Type B pancreatic cell (in vitro differentiated cells): Measurements from ENCODE around the gene CDK17. TPM values are rescaled to one million over a fixed set of nuclear protein-coding genes. Genes with fewer than 3 reads are reported as not detected.
"Not testable (repeated sequence)": the region's sequence is repeated elsewhere in the genome, so short reads cannot be mapped to it uniquely, and the experiment has no call there.

ENCODE experiments used
- DNase-seq: peaks from one replicate; pipeline ENCODE4 v3.0.0; 2021; ENCODE audit warnings: mixed read lengths; ENCODE audit not compliant: unreplicated experiment; ENCODE audit errors: extremely low spot score
- H3K27ac Mint-ChIP-seq: 2 replicates; pipeline ENCODE4 v1.8.0; 2021; ENCODE audit warnings: mild to moderate bottlenecking, mixed read lengths
- H3K27me3 Mint-ChIP-seq: 2 replicates; pipeline ENCODE4 v1.8.0; 2021; ENCODE audit warnings: mixed read lengths
- H3K36me3 Mint-ChIP-seq: 2 replicates; pipeline ENCODE4 v1.8.0; 2021; ENCODE audit warnings: mixed read lengths
- H3K4me1 Mint-ChIP-seq: one replicate; pipeline ENCODE4 v1.8.0; 2021; ENCODE audit warnings: mixed read lengths; ENCODE audit not compliant: unreplicated experiment
- H3K4me3 Mint-ChIP-seq: 2 replicates; pipeline ENCODE4 v1.8.0; 2021; ENCODE audit warnings: mild to moderate bottlenecking, mixed read lengths
- H3K9me3 Mint-ChIP-seq: 2 replicates; pipeline ENCODE4 v1.8.0; 2021; ENCODE audit warnings: mixed read lengths
- total RNA-seq: library from RNA; stranded (reverse); gene quantifications from 2 replicates; pipeline ENCODE4 v1.2.1, GENCODE V29; 2021; ENCODE audit warnings: low replicate concordance
- TF ChIP-seq, protein P1 (sequence below): fragments of 200-600 bp; sonication (generic); conservative IDR thresholded peaks from 2 replicates; pipeline ENCODE4 v1.5.0; 2021; ENCODE audit warnings: antibody characterized with exemption, mild to moderate bottlenecking

Gene CDK17
- total RNA-seq, 1 donor from 2014 or later: 25.2 TPM

DNA sequence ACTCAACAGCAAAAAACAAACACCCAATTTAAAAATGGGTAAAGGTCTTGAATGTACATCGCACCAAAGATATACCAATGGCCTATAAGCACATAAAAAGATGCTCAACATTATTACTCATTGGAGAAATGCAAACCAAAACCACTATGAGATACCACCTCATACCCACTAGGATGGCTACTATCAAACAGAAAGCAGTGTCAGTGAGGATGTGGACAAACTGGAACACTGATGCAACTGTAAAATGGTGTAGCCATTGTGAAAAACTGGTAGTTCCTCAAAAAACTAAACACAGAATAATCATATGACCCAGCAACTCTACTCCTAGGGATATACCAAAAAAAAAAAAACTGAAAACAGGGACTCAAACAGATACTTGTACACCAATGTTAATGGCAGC, 49.3 kb downstream of the CDK17 start:
- H3K27me3 Mint-ChIP-seq: no peaks in the 10 kb centered on the region
- H3K9me3 Mint-ChIP-seq: peaks cover 4% of the 10 kb centered on the region
- no peak for DNase-seq
- TF ChIP-seq, protein P1, sequence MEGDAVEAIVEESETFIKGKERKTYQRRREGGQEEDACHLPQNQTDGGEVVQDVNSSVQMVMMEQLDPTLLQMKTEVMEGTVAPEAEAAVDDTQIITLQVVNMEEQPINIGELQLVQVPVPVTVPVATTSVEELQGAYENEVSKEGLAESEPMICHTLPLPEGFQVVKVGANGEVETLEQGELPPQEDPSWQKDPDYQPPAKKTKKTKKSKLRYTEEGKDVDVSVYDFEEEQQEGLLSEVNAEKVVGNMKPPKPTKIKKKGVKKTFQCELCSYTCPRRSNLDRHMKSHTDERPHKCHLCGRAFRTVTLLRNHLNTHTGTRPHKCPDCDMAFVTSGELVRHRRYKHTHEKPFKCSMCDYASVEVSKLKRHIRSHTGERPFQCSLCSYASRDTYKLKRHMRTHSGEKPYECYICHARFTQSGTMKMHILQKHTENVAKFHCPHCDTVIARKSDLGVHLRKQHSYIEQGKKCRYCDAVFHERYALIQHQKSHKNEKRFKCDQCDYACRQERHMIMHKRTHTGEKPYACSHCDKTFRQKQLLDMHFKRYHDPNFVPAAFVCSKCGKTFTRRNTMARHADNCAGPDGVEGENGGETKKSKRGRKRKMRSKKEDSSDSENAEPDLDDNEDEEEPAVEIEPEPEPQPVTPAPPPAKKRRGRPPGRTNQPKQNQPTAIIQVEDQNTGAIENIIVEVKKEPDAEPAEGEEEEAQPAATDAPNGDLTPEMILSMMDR: no peak
- no peak overlapping the region for H3K27ac Mint-ChIP-seq
- peaks cover 19% of the 10 kb centered on the region for H3K4me1 Mint-ChIP-seq
- no peak overlapping the region for H3K4me3 Mint-ChIP-seq
- H3K36me3 Mint-ChIP-seq: peaks cover 3% of the 10 kb centered on the region

DNA sequence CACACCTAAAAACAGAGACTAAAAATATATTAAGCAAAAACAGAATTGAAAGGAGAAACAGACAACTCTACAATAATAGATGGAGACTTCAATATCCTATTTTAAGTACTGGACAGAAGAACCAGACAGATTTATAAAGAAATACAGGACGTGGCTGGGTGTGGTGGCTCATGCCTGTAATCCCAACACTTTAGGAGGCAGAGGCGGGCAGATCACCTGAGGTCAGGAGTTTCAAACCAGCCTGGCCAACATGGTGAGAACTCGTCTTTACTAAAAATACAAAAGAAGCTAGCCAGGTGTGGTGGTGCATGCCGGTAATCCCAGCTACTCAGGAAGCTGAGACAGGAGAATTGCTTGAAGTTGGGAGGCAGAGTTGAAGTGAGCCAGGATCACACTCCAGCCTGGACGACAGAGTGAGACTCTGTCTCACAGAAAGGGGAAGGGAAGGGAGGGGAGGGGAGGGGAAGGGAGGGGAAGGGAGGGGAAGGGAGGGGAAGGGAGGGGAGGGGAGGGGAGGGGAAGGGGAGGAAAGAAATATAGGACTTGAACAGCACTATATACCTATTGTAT, 53.0 kb downstream of the CDK17 start:
- Mint-ChIP-seq H3K4me3 (no peak overlapping the region), H3K9me3 (peaks cover 14% of the 10 kb centered on the region), H3K27me3 (no peaks in the 10 kb centered on the region), H3K27ac (peak overlapping the region; percentile 13), H3K36me3 (peaks cover 21% of the 10 kb centered on the region), H3K4me1 (no peaks in the 10 kb centered on the region)
- DNase-seq: no peak
- TF ChIP-seq, protein P1: no peak

DNA sequence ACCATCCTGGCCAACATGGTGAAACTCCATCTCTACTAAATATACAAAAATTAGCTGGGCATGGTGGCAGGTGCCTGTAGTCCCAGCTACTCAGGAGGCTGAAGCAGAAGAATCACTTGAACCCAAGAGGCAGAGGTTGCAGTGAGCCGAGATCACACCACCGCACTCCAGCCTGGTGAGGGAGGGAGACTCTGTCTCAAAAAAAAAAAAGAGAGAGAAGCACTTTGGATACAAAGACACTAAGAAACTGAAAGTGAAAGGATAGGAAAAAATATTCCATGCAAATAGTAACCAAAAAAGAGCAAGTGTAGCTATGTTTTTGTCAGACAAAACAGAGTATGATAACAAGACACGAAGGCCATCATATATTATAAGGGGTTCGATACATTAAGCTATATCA, 53.5 kb downstream of the CDK17 start:
- Mint-ChIP-seq H3K9me3 (peaks cover 14% of the 10 kb centered on the region), H3K36me3 (peaks cover 21% of the 10 kb centered on the region), H3K27ac (peak overlapping the region; percentile 13)
- not testable (repeated sequence) for H3K4me3 Mint-ChIP-seq, H3K4me1 Mint-ChIP-seq, DNase-seq, H3K27me3 Mint-ChIP-seq

DNA sequence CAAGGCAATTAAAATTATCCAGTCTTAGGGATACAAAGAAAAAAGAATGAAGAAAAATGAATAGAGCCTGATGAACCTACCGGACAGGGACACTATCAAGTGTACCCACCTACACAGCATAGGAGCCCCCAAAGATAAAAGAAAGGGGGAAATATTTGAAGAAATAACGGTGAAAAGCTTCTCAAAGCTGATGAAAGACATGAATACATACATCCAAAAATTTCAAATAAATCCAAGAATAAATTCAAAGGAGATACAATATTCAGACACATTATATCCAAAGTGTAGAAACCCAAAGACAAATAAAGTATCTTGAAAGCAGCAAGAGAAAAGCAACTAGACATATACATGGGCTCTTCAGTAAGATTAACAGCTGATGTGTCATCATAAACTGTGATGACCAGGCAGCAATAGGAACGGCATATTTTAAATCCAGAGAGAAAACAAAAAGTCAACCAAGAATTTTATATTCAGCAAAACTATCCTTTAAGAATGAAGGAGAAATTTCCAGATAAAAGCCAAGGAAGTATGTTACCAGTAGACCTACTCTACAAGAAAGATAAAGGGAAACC, 56.0 kb downstream of the CDK17 start:
- TF ChIP-seq, protein P1: no peak
- no peak overlapping the region for H3K4me3 Mint-ChIP-seq
- no peaks in the 10 kb centered on the region for H3K27me3 Mint-ChIP-seq
- H3K27ac Mint-ChIP-seq: no peak overlapping the region
- peaks cover 14% of the 10 kb centered on the region for H3K9me3 Mint-ChIP-seq
- H3K4me1 Mint-ChIP-seq: no peaks in the 10 kb centered on the region
- H3K36me3 Mint-ChIP-seq: peaks cover 21% of the 10 kb centered on the region
- DNase-seq: no peak

DNA sequence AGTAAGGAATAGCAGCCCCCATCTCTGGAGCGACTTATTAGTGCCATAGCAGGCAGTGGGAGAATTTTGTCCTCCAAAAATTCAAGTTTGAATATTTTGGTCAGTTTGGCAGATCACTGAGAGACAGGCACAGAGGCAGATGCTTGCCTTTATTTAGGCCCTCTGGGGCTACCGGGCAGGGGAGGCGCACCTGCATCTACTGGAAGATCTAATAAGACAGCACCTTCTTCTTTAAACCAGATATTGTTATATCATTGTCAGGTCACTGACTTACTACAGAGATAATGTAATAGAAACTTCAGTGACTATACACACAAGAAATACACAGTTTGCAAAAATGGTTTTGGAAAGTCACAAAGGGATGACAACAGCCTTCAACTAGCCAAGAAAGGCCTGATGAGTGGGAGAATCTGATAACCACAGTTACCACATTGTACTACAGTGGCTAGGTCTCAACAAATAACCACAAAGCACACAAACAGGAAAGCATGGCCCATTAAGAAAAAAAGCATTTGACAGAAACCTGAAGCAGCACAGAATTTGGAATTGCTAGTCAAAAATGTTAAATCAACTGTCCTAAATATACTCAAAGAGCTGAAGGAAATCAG, 56.8 kb downstream of the CDK17 start:
- DNase-seq: no peak
- Mint-ChIP-seq H3K27ac (no peak overlapping the region), H3K27me3 (no peaks in the 10 kb centered on the region), H3K4me3 (no peak overlapping the region), H3K4me1 (no peaks in the 10 kb centered on the region), H3K9me3 (peaks cover 14% of the 10 kb centered on the region), H3K36me3 (peaks cover 21% of the 10 kb centered on the region)
- TF ChIP-seq, protein P1: no peak

DNA sequence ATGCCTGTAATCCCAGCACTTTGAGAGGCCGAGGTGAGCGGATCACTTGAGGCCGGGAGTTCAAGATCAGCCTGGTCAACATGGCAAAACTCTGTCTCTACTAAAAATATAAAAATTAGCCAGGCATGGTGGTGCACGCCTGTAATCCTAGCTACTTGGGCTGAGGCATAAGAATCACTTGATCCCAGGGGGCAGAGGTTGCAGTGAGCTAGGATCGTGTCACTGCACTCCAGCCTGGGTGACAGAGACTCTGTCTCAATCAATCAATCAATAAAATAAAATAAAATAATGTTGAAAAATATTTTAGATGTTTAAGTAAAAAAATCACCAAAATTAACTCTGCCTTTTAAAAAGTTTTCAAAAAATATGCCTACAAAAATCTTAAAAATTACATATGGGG, 60.6 kb downstream of the CDK17 start:
- not testable (repeated sequence) for H3K27me3 Mint-ChIP-seq, H3K4me3 Mint-ChIP-seq, DNase-seq, H3K4me1 Mint-ChIP-seq, H3K27ac Mint-ChIP-seq
- Mint-ChIP-seq H3K9me3 (peaks cover 21% of the 10 kb centered on the region), H3K36me3 (peaks cover 14% of the 10 kb centered on the region)
